KG1 (cell line): ENCODE measurements around the gene TBC1D19.
"Not testable (repeated sequence)": the region's sequence is repeated elsewhere in the genome, so short reads cannot be mapped to it uniquely, and the experiment has no call there.

Experiments
- DNase-seq: peaks from one replicate; lab custom pipeline; 2025; lab: John Stamatoyannopoulos, UW

The TBC1D19 gene

GRCh38 chr4:26685250-26685649, 101.4 kb downstream of the TBC1D19 start:
- no peak for DNase-seq

- DNase-seq = no peak
Measured at GRCh38 chr4:26687728-26688127, 103.8 kb downstream of the TBC1D19 start.

GRCh38 chr4:26690506-26690905, 106.6 kb downstream of the TBC1D19 start:
- DNase-seq = no peak

GRCh38 chr4:26692014-26692726, 108.3 kb downstream of the TBC1D19 start:
- DNase-seq = no peak

GRCh38 chr4:26694131-26694530, 110.2 kb downstream of the TBC1D19 start:
- not testable (repeated sequence) for DNase-seq

- no peak for DNase-seq
Measured at GRCh38 chr4:26700110-26700509, 116.2 kb downstream of the TBC1D19 start.

GRCh38 chr4:26701095-26701494, 117.2 kb downstream of the TBC1D19 start:
- no peak for DNase-seq

- no peak for DNase-seq
Measured at GRCh38 chr4:26701786-26702227, 117.9 kb downstream of the TBC1D19 start.

- no peak for DNase-seq
Measured at GRCh38 chr4:26707342-26707741, 123.5 kb downstream of the TBC1D19 start.

- DNase-seq = no peak
Measured at GRCh38 chr4:26709246-26709645, 125.4 kb downstream of the TBC1D19 start.

GRCh38 chr4:26713563-26714151, 129.8 kb downstream of the TBC1D19 start:
- no peak for DNase-seq

GRCh38 chr4:26715636-26716242, 131.9 kb downstream of the TBC1D19 start:
- DNase-seq = no peak

GRCh38 chr4:26717332-26717731, 133.4 kb downstream of the TBC1D19 start:
- no peak for DNase-seq

- peak; percentile 4 for DNase-seq
Measured at GRCh38 chr4:26719954-26720552, 136.2 kb downstream of the TBC1D19 start.

GRCh38 chr4:26721685-26722084, 137.8 kb downstream of the TBC1D19 start:
- no peak for DNase-seq

GRCh38 chr4:26723216-26723615, 139.3 kb downstream of the TBC1D19 start:
- no peak for DNase-seq

GRCh38 chr4:26724534-26724933, 140.7 kb downstream of the TBC1D19 start:
- DNase-seq = no peak

GRCh38 chr4:26726655-26727387, 142.9 kb downstream of the TBC1D19 start:
- DNase-seq = no peak

- no peak for DNase-seq
Measured at GRCh38 chr4:26727844-26728243, 144.0 kb downstream of the TBC1D19 start.

GRCh38 chr4:26729027-26729426, 145.1 kb downstream of the TBC1D19 start:
- DNase-seq = no peak

- no peak for DNase-seq
Measured at GRCh38 chr4:26729547-26729946, 145.7 kb downstream of the TBC1D19 start.

GRCh38 chr4:26731351-26732035, 147.6 kb downstream of the TBC1D19 start:
- DNase-seq = no peak
